ENCODE results near the gene CDCA7.

- TF ChIP-seq MYC (IDR thresholded peaks at IDR 0.05; ENCODE audit: low read depth, low read length): no peak
- no peak for TF ChIP-seq GATA2 (IDR thresholded peaks at IDR 0.05; ENCODE audit: insufficient read depth, insufficient read length, low read depth, low read length)
These were observed 8.6 kb upstream of the CDCA7 start for GRCh38 chr2:173346035-173346434.

Data from endothelial cell of umbilical vein (primary cell).